ENCODE results near the gene TREML4. TPM values are rescaled to one million over a fixed set of nuclear protein-coding genes. Genes with fewer than 3 reads are reported as not detected.

The TREML4 gene
- total RNA-seq, 120 experiments from 2014 or later, result 0.20 to 0.64 (median 0.30) TPM; not detected in 110

Other genes with a start within 250 kb of the TREML4 start
- 1 to 10 TPM in 82 of 120 experiments, under 1 TPM in 38; 0.17 to 4.8 (median 1.4) TPM for gene UNC5CL, start 189.1 kb upstream of the TREML4 start, total RNA-seq
- not detected for gene TSPO2, start 185.9 kb upstream of the TREML4 start, total RNA-seq
- not detected for gene APOBEC2, start 175.1 kb upstream of the TREML4 start, total RNA-seq
- 10 to 100 TPM; 16.2 to 34.8 (median 24.6) TPM for gene OARD1, start 156.0 kb upstream of the TREML4 start, total RNA-seq
- 10 to 100 TPM; 19.9 to 50.6 (median 29.8) TPM for gene NFYA, start 155.4 kb upstream of the TREML4 start, total RNA-seq
- 1 to 10 TPM in 70 of 120 experiments, under 1 TPM in 31, not detected in 19; 0.43 to 5.0 (median 1.4) TPM for gene TREML1, start 74.0 kb upstream of the TREML4 start, total RNA-seq
- gene TREM2, start 65.2 kb upstream of the TREML4 start, total RNA-seq, result 10 to 100 TPM in 68 of 120 experiments, 1 to 10 TPM in 52; 1.2 to 28.9 (median 11.7) TPM
- under 1 TPM in 17 of 120 experiments, not detected in 103; 0.13 to 0.97 (median 0.20) TPM for gene TREML2, start 27.2 kb upstream of the TREML4 start, total RNA-seq
- 1 to 10 TPM in 37 of 120 experiments, under 1 TPM in 44, not detected in 39; 0.23 to 6.5 (median 0.88) TPM for gene TREM1, start 58.3 kb downstream of the TREML4 start, total RNA-seq
- not detected for gene NCR2, start 107.3 kb downstream of the TREML4 start, total RNA-seq

All from dorsolateral prefrontal cortex (tissue), 118 donors.